Activated CD4-positive, CD25-positive, alpha-beta regulatory T cell treated with anti-CD3 and anti-CD28 coated beads, Interleukin-2, amount 50 U/mL, for 72 hours (primary cell): ENCODE data around the gene RASA3.
"Not testable (repeated sequence)": the region's sequence is repeated elsewhere in the genome, so short reads cannot be mapped to it uniquely, and the experiment has no call there.

Source experiments
- DNase-seq: peaks from one replicate; pipeline ENCODE4 v3.0.0; 2021

The RASA3 gene

GRCh38 chr13:114126086-114126485 lies 6.3 kb downstream of the RASA3 start:
- not testable (repeated sequence) for DNase-seq

DNA sequence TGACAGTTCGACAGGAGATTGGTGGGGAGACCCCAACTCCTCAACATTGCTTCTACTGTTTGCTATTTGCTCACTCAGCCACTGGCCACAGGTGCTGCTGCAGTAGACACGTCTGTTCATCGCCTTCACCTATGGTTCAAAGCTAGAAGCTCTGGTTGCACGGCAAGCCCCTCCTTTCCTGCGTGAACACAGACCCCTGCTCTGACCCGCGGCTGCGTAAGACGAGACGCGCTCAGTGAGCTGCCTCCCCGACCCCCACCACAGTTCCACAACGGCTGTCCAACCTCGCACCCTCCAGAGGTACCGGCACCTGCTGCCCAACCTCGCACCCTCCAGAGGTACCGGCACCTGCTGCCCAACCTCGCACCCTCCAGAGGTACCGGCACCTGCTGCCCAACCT lies 6.8 kb downstream of the RASA3 start:
- DNase-seq = no peak

DNA sequence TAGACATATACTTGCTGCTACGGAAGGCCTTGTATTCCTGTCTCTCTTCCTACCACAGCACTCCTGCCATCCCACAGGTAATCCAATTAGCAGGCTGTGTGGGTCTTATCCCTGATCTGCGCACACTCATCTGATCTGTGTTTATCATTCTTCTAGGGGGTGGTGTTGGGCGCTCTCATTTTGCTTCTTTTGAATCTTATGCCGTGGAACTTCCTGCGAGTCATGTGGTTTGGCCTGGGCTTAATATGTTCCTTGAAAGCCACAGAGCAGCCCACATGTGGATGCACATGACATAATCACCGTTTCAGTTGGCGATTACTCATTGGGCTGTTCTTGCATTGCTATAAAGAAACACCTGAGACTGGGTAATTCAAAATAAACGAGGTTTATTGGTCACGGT lies 7.5 kb downstream of the RASA3 start:
- DNase-seq = no peak

DNA sequence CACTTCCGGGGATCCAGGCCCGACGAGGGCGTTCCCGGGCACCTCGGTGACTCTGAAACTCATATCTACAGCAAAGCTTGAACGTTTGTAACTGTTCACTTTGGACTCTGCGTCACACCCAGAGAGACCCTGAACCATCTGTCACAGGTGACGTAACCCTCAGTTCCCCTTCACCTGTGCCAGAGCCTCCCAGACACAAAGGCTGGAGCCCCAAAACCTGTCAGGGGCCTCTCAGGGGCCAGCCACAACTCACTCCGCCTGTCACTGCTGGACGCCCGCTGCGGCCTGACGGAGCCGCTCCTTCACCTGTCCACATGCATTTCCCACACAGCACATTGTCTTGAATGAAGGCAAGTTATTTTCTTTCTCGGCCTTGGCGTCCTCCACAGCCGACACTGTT lies 8.0 kb downstream of the RASA3 start:
- no peak for DNase-seq

GRCh38 chr13:114123876-114124275 lies 8.5 kb downstream of the RASA3 start:
- no peak for DNase-seq

DNA sequence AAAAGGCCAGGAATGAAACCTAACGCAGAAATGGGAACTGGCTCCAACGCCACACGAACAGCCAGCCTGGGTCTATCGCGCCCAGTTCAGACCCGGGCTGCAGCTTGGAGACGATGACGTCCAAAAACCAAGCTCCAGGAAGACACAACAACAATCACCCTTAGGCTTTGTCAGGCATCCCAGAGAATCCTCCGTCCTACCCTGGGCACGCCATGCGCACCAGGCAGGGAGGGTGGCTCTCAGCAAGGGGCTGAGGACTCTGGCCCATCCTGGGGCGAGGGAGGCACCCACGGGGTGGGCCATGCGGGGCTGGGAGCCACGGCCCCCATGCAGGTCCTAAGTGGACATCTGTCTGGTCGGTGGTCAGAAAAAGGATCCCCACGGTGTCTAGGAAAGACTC lies 9.0 kb downstream of the RASA3 start:
- no peak for DNase-seq

GRCh38 chr13:114122591-114123211 lies 9.7 kb downstream of the RASA3 start:
- no peak for DNase-seq

DNA sequence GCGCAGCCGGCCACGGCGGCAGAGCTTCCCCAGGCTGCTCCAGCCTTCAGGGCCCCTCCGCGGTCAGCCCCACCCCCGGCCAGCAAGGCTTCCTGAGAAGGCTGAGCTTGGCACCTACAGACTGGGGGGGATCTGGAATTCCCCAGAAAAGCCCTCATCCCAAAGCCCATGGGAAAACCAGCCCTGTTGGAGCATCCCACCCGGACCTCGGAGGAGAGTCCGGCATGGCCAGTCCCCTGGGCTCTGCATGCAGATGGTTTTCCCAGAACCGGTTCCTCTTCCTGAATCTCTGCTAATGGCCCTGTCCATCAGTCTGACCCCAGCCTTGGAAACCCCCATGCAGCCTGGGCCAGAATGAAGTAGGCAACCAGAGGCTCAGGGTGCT lies 10.3 kb downstream of the RASA3 start:
- no peak for DNase-seq

DNA sequence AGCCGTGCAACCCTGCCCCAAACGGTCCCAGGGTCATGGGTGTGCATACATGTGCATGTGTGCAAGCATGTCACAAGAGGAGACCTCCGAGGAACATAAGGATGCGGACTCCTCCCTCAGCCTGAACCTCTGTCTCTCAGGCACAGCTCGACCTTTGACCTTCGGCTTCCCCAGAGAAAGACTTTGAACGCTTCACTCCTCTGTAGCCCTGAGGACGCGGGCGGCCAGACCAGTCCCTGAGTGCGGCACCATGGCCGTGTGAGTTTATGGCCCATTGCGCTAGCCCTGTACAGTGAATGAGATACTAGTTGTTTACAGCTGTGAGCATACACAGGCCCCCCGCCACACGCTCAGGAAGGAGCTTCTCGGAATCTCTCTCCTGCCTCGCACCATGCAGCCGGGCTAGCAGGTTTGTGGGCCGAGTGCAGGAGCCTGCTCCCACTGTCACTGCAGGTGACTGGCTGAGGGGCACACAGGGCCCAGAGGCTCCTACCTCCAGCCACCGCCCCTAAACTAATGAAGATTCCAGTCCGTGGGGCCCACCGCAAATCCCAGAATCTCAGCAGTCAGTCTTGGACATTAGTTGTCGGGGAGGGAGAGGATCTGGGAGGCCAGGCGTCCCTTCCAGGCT lies 10.8 kb downstream of the RASA3 start:
- DNase-seq = no peak

DNA sequence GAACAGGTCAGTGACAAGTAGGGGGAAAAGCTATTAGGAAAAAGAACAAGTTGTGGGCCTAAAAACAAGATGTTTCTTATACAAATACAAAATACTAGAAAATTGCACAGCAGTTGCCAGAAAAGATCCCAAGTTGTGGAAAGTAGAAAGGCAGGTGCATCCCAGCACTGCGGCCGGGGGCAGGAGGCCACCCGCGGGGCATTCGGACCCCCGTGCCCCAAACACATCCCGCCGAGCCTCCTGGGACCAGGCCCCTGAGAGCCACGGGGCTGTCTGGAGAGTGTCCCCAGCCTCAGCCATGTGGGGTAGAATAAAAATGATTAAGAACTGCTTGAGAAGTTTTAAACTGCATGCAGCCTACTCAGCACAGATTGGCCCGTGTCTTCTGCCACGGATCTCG lies 11.4 kb downstream of the RASA3 start:
- no peak for DNase-seq

DNA sequence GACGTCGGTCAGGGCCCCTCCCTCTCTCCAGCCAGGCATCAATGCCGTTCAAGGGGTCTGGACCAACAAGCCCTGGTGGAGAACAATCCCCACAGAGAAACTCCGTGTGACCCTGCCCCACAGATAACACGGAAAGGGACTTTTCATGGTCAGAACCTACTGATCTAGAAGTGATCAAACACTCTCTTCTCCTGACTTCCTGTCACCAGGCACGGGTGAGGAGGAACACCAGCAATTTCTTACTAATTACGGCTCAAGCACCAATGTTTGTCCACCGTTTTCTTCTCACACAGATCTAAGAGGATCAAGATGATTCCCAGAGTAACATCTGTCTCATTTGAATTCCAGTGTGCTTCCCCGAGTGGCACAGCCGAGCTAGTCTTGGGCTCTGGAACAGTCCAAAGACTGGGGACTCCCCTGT lies 11.8 kb downstream of the RASA3 start:
- no peak for DNase-seq

GRCh38 chr13:114119196-114119595 lies 13.2 kb downstream of the RASA3 start:
- DNase-seq = no peak

DNA sequence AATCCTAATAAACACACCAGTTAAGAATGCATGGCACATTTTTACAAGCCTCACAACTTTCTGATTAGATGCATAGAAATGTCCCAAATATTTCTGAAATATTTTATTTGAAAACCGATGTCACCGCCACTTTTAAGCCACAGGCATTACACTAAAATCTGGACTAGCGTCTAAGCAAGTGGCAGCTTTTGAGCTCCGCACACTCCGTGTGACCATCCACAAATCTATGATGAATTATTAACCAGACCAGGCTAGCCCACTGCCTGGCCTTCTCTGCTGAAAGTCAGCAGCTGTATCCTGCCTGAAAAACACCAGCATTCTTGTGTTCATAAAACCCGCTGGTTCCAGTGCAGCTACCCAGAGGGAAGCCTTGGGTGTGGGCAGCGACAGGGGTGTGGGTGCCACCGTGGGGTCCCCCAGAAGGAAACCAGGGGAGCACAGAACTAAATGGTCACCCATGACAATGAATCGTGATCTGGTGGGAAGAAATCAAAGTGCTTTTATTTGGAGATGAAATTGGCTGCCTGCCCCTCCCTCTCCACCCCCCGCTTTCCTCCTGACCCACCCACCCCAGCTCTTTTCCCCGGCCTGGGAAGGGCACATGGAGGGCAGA lies 13.8 kb downstream of the RASA3 start:
- no peak for DNase-seq

DNA sequence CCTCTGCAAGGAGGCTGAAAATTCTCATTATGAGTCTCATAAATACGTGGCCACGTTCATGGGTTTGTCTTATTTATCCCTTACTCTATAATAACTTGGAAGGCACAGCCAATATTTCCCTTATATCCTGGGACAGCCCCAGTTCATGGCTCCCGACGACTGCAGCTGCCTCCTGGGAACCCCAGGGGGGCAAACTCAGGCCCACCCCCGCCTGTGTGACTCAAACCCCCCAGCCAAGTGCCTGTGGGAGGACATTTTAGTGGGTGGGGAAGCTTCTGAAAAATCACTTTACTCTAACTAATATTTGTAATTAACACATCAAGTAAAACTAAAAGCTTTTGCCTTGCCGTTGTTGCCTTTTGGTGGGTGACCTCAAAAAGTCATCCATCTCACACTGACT lies 14.3 kb downstream of the RASA3 start:
- DNase-seq = no peak

DNA sequence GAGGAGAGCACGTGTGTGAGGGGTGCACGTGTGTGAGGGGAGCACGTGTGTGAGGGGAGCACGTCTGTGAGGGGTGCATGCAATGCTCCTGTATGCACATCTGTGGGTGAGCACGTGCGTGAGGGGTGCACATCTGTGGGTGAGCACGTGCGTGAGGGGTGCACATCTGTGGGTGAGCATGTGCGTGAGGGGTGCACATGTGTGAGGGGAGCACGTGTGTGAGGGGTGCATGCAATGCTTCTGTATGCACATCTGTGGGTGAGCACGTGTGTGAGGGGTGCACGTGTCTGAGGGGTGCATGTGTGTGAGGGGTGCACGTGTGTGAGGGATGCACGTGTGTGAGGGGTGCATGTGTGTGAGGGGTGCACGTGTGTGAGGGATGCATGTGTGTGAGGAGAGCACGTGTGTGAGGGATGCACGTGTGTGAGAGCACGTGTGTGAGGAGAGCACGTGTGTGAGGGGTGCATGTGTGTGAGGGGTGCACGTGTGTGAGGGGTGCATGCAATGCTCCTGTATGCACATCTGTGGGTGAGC lies 15.0 kb downstream of the RASA3 start:
- not testable (repeated sequence) for DNase-seq

DNA sequence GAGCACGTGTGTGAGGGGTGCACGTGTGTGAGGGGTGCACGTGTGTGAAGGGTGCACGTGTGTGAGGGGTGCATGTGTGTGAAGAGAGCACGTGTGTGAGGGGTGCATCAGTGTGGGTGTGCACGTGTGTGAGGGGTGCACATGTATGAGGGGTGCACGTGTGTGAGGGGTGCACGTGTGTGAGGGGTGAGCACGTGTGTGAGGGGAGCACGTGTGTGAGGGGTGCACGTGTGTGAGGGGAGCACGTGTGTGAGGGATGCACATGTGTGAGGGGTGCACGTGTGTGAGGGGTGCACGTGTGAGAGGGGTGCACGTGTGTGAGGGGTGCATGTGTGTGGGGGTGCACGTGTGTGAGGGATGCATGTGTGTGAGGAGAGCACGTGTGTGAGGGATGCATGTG lies 15.7 kb downstream of the RASA3 start:
- DNase-seq = no peak

DNA sequence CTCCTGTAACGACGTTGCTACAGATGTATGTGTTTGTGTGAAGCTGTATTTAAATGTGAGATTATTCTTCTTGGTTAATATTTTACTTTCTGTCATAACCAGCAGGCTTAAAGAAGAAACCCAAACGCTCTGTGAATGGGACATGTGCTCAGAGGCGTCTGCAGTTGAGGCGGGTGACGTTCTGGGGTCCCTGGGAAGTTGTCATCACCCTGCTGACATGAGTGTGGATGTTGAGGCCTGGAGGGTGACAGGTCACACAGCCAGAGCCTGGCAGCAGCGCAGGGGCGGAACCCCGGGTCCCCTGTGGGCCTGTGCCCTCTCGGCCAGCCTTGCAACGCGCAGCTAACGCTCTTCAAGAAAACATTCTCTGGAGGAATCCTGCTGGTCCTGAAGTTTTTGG lies 16.6 kb downstream of the RASA3 start:
- DNase-seq = no peak

GRCh38 chr13:114115191-114115671 lies 17.2 kb downstream of the RASA3 start:
- DNase-seq = peak; percentile 36

GRCh38 chr13:114114666-114115065 lies 17.8 kb downstream of the RASA3 start:
- peak; percentile 21 for DNase-seq

- DNase-seq = no peak
Observed at GRCh38 chr13:114114006-114114640, 18.3 kb downstream of the RASA3 start.

DNA sequence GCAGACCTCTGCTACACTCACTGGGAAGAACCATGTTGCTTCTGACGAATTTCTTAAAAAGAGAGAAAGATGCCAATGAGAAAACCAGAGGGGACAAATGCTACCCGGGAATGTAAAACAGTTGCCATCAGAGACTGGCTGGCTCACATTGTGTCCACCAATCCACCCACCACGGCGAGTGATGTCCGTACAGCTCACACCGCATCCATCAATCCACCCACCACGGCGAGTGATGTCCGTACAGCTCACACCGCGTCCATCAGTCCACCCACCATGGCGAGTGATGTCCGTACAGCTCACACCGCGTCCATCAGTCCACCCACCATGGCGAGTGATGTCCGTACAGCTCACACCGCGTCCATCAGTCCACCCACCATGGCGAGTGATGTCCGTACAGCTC lies 19.0 kb downstream of the RASA3 start:
- peak; percentile 11 for DNase-seq

DNA sequence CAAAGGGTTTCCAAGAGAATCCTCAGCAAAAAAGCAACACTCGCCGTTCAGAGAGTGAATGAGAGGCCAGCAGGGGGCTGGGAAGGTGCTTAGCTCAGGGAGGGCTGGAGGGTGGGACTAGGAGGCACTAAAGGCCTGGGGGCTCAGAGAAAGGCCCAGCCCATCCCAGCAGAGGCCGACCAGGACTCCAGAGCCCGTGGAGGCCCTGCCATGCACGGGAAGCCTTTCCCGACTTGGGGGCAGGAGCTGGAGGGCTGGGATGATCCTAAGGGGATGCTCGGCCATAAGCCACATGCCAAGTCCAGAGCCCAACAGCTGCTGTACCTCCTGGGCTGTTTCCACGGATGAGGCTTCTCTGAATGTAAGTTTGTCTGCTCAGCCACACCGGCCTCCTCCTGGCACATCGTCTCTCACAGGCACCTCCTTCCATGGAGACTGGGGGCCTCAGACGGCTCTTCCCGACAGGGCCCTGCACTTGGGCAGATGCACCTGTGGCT lies 19.5 kb downstream of the RASA3 start:
- no peak for DNase-seq

DNA sequence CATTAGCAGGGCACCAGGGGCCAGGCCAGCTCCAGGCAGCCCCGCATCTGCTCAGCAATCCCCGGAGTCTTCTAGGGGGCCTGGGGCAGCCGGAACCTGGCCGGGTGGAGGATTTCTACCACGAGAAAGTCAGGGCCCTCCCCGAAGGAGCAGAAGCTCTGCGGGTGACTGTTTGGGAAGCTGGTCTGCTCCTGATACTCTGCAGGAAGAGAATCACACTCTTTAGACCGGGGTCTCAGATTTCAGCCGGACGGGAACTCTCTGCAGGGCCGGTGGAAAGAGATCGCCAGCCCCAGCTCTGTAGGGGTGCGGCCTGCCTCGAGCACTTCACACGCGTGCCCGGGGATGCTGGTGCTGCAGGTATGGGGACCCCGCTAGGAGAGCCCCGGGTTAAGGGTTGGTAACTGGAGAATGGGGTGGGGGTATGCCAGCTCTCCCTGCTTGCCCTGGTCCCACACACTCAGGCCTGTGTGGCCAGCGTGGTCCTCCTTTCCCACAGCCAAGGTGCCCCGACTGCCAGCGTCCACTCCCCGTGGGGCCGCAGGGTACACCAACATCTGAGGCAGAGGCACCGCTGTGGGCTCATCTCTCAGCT lies 20.1 kb downstream of the RASA3 start:
- DNase-seq = no peak
